Ascending aorta (tissue), 2 donors: ENCODE results near the gene CFP. TPM values are rescaled to one million over a fixed set of nuclear protein-coding genes. Genes with fewer than 3 reads are reported as not detected.

ENCODE experiments used
- DNase-seq, 2 donors: peaks; one replicate each; pipeline ENCODE4 v3.0.0-alpha.2; 2019; ENCODE audit warnings: low spot score in 2 of 2
- H3K27ac ChIP-seq, 2 donors: fragments of 200-600 bp; sonication (generic); one replicate each; pipeline ENCODE4 v1.5.1; 2016 to 2017; ENCODE audit warnings: mild to moderate bottlenecking in 1 of 2
- H3K27me3 ChIP-seq: fragments of 200-600 bp; sonication (generic); one replicate; pipeline ENCODE4 v1.5.1; 2017
- H3K36me3 ChIP-seq, 2 donors: fragments of 200-600 bp; sonication (generic); one replicate each; pipeline ENCODE4 v1.5.1; 2016
- H3K4me1 ChIP-seq, 2 donors: fragments of 200-600 bp; sonication (generic); one replicate each; pipeline ENCODE4 v1.5.1; 2016 to 2017; ENCODE audit warnings: mild to moderate bottlenecking in 1 of 2
- H3K4me3 ChIP-seq, 2 donors: fragments of 200-600 bp; sonication (generic); one replicate each; pipeline ENCODE4 v1.5.1; 2016 to 2017; ENCODE audit warnings: mild to moderate bottlenecking in 1 of 2
- H3K9me3 ChIP-seq, 2 donors: fragments of 200-600 bp; sonication (generic); one replicate each; pipeline ENCODE4 v1.5.1; 2016
- intact Hi-C: fragments of 100-400 bp; cut with DNase I; formaldehyde crosslinking; loops from one replicate; pipeline ENCODE4 v1.15.1; 2023
- total RNA-seq: library from RNA; depleted of rRNA; stranded (reverse); fragments of >200 nt; gene quantifications from one replicate; pipeline ENCODE4 v1.1.0, GENCODE V29; 2016
- TF ChIP-seq, protein P1 (sequence below), 3 experiments: fragments of 200-600 bp in 2 of 3; fragments of 450-650 bp in 1 of 3; sonication (generic) in 2 of 3; IDR thresholded peaks; one replicate each; pipeline ENCODE4 v1.5.1; 2016 to 2019; ENCODE audit warnings: antibody characterized with exemption in 3 of 3, mild to moderate bottlenecking in 1 of 3, moderate library complexity in 1 of 3

Gene CFP
- total RNA-seq, 1 donor from 2014 or later = 25.4 TPM

- TF ChIP-seq, protein P1, sequence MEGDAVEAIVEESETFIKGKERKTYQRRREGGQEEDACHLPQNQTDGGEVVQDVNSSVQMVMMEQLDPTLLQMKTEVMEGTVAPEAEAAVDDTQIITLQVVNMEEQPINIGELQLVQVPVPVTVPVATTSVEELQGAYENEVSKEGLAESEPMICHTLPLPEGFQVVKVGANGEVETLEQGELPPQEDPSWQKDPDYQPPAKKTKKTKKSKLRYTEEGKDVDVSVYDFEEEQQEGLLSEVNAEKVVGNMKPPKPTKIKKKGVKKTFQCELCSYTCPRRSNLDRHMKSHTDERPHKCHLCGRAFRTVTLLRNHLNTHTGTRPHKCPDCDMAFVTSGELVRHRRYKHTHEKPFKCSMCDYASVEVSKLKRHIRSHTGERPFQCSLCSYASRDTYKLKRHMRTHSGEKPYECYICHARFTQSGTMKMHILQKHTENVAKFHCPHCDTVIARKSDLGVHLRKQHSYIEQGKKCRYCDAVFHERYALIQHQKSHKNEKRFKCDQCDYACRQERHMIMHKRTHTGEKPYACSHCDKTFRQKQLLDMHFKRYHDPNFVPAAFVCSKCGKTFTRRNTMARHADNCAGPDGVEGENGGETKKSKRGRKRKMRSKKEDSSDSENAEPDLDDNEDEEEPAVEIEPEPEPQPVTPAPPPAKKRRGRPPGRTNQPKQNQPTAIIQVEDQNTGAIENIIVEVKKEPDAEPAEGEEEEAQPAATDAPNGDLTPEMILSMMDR (IDR thresholded peaks at IDR 0.05) = no peak
- H3K36me3 ChIP-seq = no peaks in the 10 kb centered on the region
- H3K9me3 ChIP-seq = no peaks in the 10 kb centered on the region
- no peaks in the 10 kb centered on the region for H3K4me1 ChIP-seq
- no peak overlapping the region for H3K27ac ChIP-seq
- no peaks in the 10 kb centered on the region for H3K27me3 ChIP-seq
- DNase-seq = no peak
- intact Hi-C loops = no loop called here
- peak overlapping the region; percentile 9 to 59 for H3K4me3 ChIP-seq
Observed at GRCh38 chrX:47618923-47619485, 10.7 kb downstream of the CFP start.

GRCh38 chrX:47614618-47615017 lies 15.1 kb downstream of the CFP start:
- DNase-seq = no peak
- Histone ChIP-seq H3K4me1 (no peaks in the 10 kb centered on the region), H3K27ac (no peak overlapping the region), H3K9me3 (no peaks in the 10 kb centered on the region), H3K27me3 (no peaks in the 10 kb centered on the region), H3K36me3 (no peaks in the 10 kb centered on the region), H3K4me3 (no peak overlapping the region)
- TF ChIP-seq, protein P1 (IDR thresholded peaks at IDR 0.05) = no peak
- intact Hi-C loops = no loop called here

GRCh38 chrX:47613082-47613481 lies 16.6 kb downstream of the CFP start:
- Histone ChIP-seq H3K4me3 (no peak overlapping the region), H3K27me3 (no peaks in the 10 kb centered on the region), H3K36me3 (no peaks in the 10 kb centered on the region), H3K4me1 (no peaks in the 10 kb centered on the region), H3K27ac (no peak overlapping the region), H3K9me3 (no peaks in the 10 kb centered on the region)
- no peak for DNase-seq
- intact Hi-C loops = no loop called here
- TF ChIP-seq, protein P1 (IDR thresholded peaks at IDR 0.05) = no peak

- TF ChIP-seq, protein P1 (IDR thresholded peaks at IDR 0.05) = no peak
- H3K9me3 ChIP-seq = no peaks in the 10 kb centered on the region
- H3K4me3 ChIP-seq = no peak overlapping the region
- no peak for DNase-seq
- H3K27ac ChIP-seq = no peak overlapping the region
- H3K4me1 ChIP-seq = no peaks in the 10 kb centered on the region
- intact Hi-C loops = no loop called here
- no peaks in the 10 kb centered on the region for H3K36me3 ChIP-seq
- H3K27me3 ChIP-seq = no peaks in the 10 kb centered on the region
Observed at GRCh38 chrX:47612418-47612817, 17.3 kb downstream of the CFP start.

DNA sequence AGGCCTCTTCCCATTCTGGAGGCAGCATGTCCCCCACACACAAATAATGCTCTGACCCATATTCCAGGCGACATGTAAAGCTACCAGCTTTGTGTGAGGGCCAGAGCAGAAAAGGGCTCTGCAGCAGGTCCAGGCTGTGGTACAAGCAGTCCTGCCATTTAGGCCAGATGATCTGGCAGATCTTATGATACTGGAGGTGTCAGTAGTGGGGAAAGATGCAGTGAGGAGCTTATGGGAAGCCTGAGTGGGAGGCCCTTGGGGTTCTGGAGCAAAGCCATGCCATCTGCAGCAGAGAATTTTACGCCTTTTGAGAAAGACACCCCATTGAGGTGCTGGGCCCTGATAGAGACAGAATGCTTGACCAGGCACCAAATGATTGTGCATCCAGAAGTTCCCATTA lies 17.8 kb downstream of the CFP start:
- Histone ChIP-seq H3K27me3 (no peaks in the 10 kb centered on the region), H3K4me3 (no peak overlapping the region), H3K9me3 (no peaks in the 10 kb centered on the region), H3K27ac (no peak overlapping the region), H3K36me3 (no peaks in the 10 kb centered on the region), H3K4me1 (no peaks in the 10 kb centered on the region)
- intact Hi-C loops = no loop called here
- DNase-seq = no peak
- TF ChIP-seq, protein P1 (IDR thresholded peaks at IDR 0.05) = no peak

GRCh38 chrX:47611489-47611888 lies 18.2 kb downstream of the CFP start:
- H3K4me1 ChIP-seq = no peaks in the 10 kb centered on the region

More at GRCh38 chrX:47611489-47611888, 18.2 kb downstream of the CFP start:
- Histone ChIP-seq H3K27me3 (no peaks in the 10 kb centered on the region), H3K27ac (no peak overlapping the region), H3K36me3 (no peaks in the 10 kb centered on the region), H3K9me3 (no peaks in the 10 kb centered on the region), H3K4me3 (no peak overlapping the region)
- TF ChIP-seq, protein P1 (IDR thresholded peaks at IDR 0.05) = no peak
- intact Hi-C loops = no loop called here
- no peak for DNase-seq
